Neuronal stem cell (in vitro differentiated cells): Measurements from ENCODE around the gene TP73.

ENCODE experiments used
- DNase-seq: peaks from one replicate; pipeline ENCODE4 v3.0.0-alpha.2; 2013; ENCODE audit warnings: low spot score
- H2AFZ ChIP-seq: one replicate; pipeline ENCODE4 v1.6.1; 2013; ENCODE audit warnings: mild to moderate bottlenecking, low read length, inconsistent platforms
- H2AK5ac ChIP-seq: 2 replicates; pipeline ENCODE4 v1.6.1; 2013; ENCODE audit warnings: low read depth, mild to moderate bottlenecking, inconsistent platforms, low read length, moderate library complexity, mixed read lengths
- H2BK120ac ChIP-seq: 2 replicates; pipeline ENCODE4 v1.6.1; 2013; ENCODE audit warnings: low read depth, mild to moderate bottlenecking, inconsistent platforms, low read length, moderate library complexity, mixed read lengths
- H2BK12ac ChIP-seq: one replicate; pipeline ENCODE4 v1.6.1; 2013; ENCODE audit warnings: low read length, inconsistent platforms
- H2BK15ac ChIP-seq: 2 replicates; pipeline ENCODE4 v1.6.1; 2013; ENCODE audit warnings: mild to moderate bottlenecking, low read length, inconsistent platforms, mixed read lengths
- H2BK5ac ChIP-seq: one replicate; pipeline ENCODE4 v1.6.1; 2013; ENCODE audit warnings: inconsistent platforms, mild to moderate bottlenecking, low read length, moderate library complexity
- H3K14ac ChIP-seq: one replicate; pipeline ENCODE4 v1.6.1; 2013; ENCODE audit warnings: low read length, inconsistent platforms
- H3K18ac ChIP-seq: 2 replicates; pipeline ENCODE4 v1.6.1; 2013; ENCODE audit warnings: low read length, inconsistent platforms
- H3K23ac ChIP-seq: 2 replicates; pipeline ENCODE4 v1.6.1; 2013; ENCODE audit warnings: low read depth, mild to moderate bottlenecking, mixed read lengths, low read length, inconsistent platforms; ENCODE audit not compliant: poor library complexity
- H3K27ac ChIP-seq: replicated peaks from 3 replicates; pipeline ENCODE4 v1.5.1; 2013; ENCODE audit warnings: low read length, inconsistent platforms
- H3K27me3 ChIP-seq, 3 experiments: 2 replicates each; pipeline ENCODE4 v1.6.1; 2013; ENCODE audit warnings: low read length in 3 of 3, mild to moderate bottlenecking in 2 of 3, inconsistent platforms in 1 of 3, low read depth in 1 of 3, mixed read lengths in 1 of 3, moderate library complexity in 1 of 3; ENCODE audit not compliant: control insufficient read depth in 3 of 3, insufficient read depth in 3 of 3
- H3K36me3 ChIP-seq, 2 donors: replicated peaks in 1 of 2; 2 replicates each; pipeline ENCODE4 v1.6.1; 2013; ENCODE audit warnings: low read length in 2 of 2; ENCODE audit not compliant: control insufficient read depth in 2 of 2, insufficient read depth in 2 of 2
- H3K4ac ChIP-seq: 2 replicates; pipeline ENCODE4 v1.6.1; 2013; ENCODE audit warnings: inconsistent platforms, mild to moderate bottlenecking, low read length, moderate library complexity
- H3K4me1 ChIP-seq, 2 donors: 1 replicate in 1 of 2; 2 replicates in 1 of 2; pipeline ENCODE4 v1.6.1; 2013; ENCODE audit warnings: low read length in 2 of 2, low read depth in 1 of 2; ENCODE audit not compliant: control insufficient read depth in 2 of 2, insufficient read depth in 1 of 2
- H3K4me2 ChIP-seq: one replicate; pipeline ENCODE4 v1.6.1; 2013; ENCODE audit warnings: mild to moderate bottlenecking, low read length, inconsistent platforms; ENCODE audit not compliant: insufficient read depth, poor library complexity, severe bottlenecking
- H3K4me3 ChIP-seq, 2 donors: 2 replicates each; pipeline ENCODE4 v1.5.1; 2013; ENCODE audit warnings: low read length in 2 of 2, mild to moderate bottlenecking in 2 of 2, inconsistent platforms in 1 of 2, moderate library complexity in 1 of 2
- H3K79me1 ChIP-seq: one replicate; pipeline ENCODE4 v1.6.1; 2013; ENCODE audit warnings: low read depth, mild to moderate bottlenecking, inconsistent platforms, low read length, moderate library complexity
- H3K9ac ChIP-seq: one replicate; pipeline ENCODE4 v1.6.1; 2013; ENCODE audit warnings: mild to moderate bottlenecking, low read depth, low read length, inconsistent platforms; ENCODE audit not compliant: poor library complexity
- H3K9me3 ChIP-seq, 2 donors: replicated peaks in 1 of 2; 2 replicates each; pipeline versions ENCODE3 to v1.6.1; 2013; ENCODE audit warnings: low read length in 2 of 2, mild to moderate bottlenecking in 2 of 2, inconsistent platforms in 1 of 2, low read depth in 1 of 2, mixed read lengths in 1 of 2, moderate library complexity in 1 of 2; ENCODE audit not compliant: control insufficient read depth in 2 of 2, insufficient read depth in 1 of 2
- H4K8ac ChIP-seq: one replicate; pipeline ENCODE4 v1.6.1; 2013; ENCODE audit warnings: low read depth, mild to moderate bottlenecking, inconsistent platforms, low read length, moderate library complexity
- H4K91ac ChIP-seq: one replicate; pipeline ENCODE4 v1.6.1; 2013; ENCODE audit warnings: low read length, low read depth, mild to moderate bottlenecking, inconsistent platforms; ENCODE audit not compliant: poor library complexity
- WGBS, 2 donors: extraction: QIAGEN DNeasy Blood & Tissue Kit; methylation state at CpG; one replicate each; pipeline ENCODE4 v1.1.7; 2013; ENCODE audit warnings: missing lambda C conversion rate in 2 of 2, mixed read lengths in 1 of 2; ENCODE audit not compliant: insufficient read length in 2 of 2, insufficient replicate concordance in 1 of 2; ENCODE audit errors: extremely low coverage in 2 of 2; 5-methylcytosine and 5-hydroxymethylcytosine counted together

The TP73 gene

DNA sequence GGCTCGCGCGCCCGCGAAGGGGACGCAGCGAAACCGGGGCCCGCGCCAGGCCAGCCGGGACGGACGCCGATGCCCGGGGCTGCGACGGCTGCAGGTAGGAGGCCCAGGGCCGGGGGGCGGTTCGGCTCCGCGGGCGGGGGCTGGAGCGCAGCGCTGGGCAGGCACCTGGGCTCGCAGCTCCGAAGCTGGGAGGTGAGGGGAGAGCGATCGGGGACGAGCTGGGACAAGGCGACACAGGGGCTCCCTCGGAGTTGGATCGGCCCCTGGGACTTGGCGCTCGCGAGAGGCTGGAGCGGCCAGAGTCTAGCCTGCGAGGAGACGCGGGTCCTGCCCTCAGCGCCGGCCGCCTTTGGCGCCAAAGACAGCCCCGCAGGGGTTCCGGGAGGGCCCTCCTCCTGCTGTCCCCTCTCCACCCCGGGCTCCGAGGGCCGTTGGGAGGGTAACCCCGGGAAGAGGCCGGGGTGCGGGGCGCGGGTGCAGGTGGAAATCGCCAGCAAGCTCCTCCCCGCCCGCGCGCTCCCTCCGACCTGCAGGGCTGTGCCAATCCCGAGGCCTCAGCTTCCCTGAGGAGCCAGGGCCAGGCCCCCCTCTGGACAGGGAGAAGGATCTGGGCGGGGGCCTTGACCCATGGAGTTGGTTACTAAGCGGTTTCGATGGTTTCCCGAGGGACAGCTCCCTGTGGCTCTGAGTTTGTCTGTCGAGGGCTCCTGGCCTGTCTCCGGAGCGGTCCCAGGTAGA, 401 bp downstream of the TP73 start:
- Histone ChIP-seq H4K91ac (no peak overlapping the region), H3K79me1 (peaks cover 7% of the 10 kb centered on the region), H2AK5ac (no peak overlapping the region), H3K4me1 (peaks cover 3 to 8% of the 10 kb centered on the region in 2 donors), H3K27ac (no peak overlapping the region), H2BK15ac (no peak overlapping the region), H3K4me3 (peak overlapping the region; percentile 20 to 66), H3K4me2 (peak overlapping the region; percentile 65), H3K23ac (peak overlapping the region; percentile 35), H2AFZ (peak overlapping the region; percentile 69), H3K14ac (peak overlapping the region; percentile 5), H4K8ac (no peak overlapping the region), H3K4ac (no peak overlapping the region), H2BK12ac (no peak overlapping the region), H2BK5ac (no peak overlapping the region), H3K27me3 (peaks cover 34 to 77% (median 59%) of the 10 kb centered on the region in 3 experiments), H3K36me3 (peaks cover 0 to 3% of the 10 kb centered on the region in 2 donors), H2BK120ac (no peak overlapping the region), H3K9ac (peak overlapping the region; percentile 74), H3K18ac (peak overlapping the region; percentile 87), H3K9me3 (peaks cover 0 to 2% of the 10 kb centered on the region in 2 donors)
- no peak for DNase-seq
- no CpG with 5 or more reads among the region's 68 CpGs for WGBS, 2 donors

DNA sequence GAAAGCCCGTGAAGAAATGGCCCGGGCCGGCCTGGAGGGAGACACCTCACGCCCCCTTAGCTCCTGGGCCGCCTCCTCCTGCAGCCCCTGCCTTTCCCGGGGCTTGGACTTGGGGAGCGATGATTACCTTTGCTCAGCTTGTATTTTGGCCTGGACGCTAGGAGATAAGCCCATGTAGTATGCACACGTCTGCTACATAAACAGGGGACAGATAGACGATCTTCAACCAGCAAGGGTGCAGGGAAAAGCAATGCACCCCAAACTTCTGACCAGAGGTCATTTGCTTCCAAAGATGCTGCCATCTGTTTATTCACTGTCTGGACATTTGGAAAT, 936 bp downstream of the TP73 start:
- Histone ChIP-seq H3K18ac (no peak overlapping the region), H3K27ac (no peak overlapping the region), H3K14ac (no peak overlapping the region), H3K27me3 (peaks cover 34 to 82% (median 59%) of the 10 kb centered on the region in 3 experiments), H4K8ac (no peak overlapping the region), H2AK5ac (no peak overlapping the region), H3K4me2 (no peak overlapping the region), H3K4ac (no peak overlapping the region), H3K4me3 (no peak overlapping the region), H3K79me1 (peaks cover 7% of the 10 kb centered on the region), H2BK12ac (no peak overlapping the region), H3K4me1 (peaks cover 3 to 11% of the 10 kb centered on the region in 2 donors), H2BK5ac (no peak overlapping the region), H2BK120ac (no peak overlapping the region), H4K91ac (no peak overlapping the region), H2BK15ac (no peak overlapping the region), H3K9me3 (peaks cover 0 to 2% of the 10 kb centered on the region in 2 donors), H3K36me3 (no peaks in the 10 kb centered on the region), H2AFZ (no peak overlapping the region), H3K9ac (no peak overlapping the region), H3K23ac (peak overlapping the region; percentile 5)
- DNase-seq: no peak
- WGBS, 2 donors: no CpG with 5 or more reads among the region's 10 CpGs

DNA sequence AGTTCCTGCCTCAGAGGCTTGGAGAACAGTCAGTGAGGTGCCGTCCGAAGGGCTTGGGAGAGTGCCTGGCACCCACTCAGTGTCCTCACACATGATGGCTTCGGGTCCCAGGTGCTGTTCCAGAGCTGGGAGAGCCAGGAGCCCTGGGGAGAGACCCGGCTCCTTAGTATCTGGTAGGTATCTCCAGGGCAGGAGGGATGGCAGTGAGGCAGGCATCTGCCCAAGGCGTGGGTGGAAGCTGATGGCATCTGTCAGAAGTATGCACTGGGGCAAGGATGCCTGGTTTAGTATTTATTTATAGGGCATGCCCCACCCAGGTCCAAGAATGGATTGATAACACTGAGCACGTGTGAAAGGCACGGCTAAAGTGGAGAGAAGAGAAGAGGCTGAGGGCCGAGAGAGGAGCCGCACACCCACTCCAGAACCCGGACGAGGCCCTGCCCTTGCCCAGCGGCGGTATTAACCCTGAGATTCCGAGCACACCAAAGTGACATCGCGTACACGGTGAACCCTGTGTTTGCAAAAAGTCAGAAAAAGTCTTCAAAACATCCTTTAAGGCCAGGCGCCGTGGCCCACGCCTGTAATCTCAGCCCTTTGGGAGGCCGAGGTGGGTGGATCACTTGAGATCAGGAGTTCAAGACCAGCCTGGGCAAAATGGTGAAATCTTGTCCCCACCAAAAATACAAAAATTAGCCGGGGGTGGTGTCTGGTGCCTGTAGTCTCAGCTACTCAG, 2.4 kb downstream of the TP73 start:
- H3K27ac ChIP-seq: no peak overlapping the region
- no peak overlapping the region for H3K4me3 ChIP-seq
- no peak overlapping the region for H3K14ac ChIP-seq
- peak overlapping the region; percentile 32 for H3K23ac ChIP-seq
- no peak overlapping the region for H2BK12ac ChIP-seq
- no peaks in the 10 kb centered on the region for H3K36me3 ChIP-seq
- DNase-seq: no peak
- H2AK5ac ChIP-seq: no peak overlapping the region
- no peak overlapping the region for H3K18ac ChIP-seq
- H3K27me3 ChIP-seq: peaks cover 34 to 90% (median 59%) of the 10 kb centered on the region in 3 experiments
- H3K9ac ChIP-seq: no peak overlapping the region
- no peak overlapping the region for H2BK120ac ChIP-seq
- peaks cover 2% of the 10 kb centered on the region for H3K79me1 ChIP-seq
- H3K4me2 ChIP-seq: no peak overlapping the region
- H2AFZ ChIP-seq: no peak overlapping the region
- H3K4ac ChIP-seq: no peak overlapping the region
- H4K8ac ChIP-seq: no peak overlapping the region
- H2BK5ac ChIP-seq: no peak overlapping the region
- WGBS, 2 donors: no CpG with 5 or more reads among the region's 22 CpGs
- H4K91ac ChIP-seq: no peak overlapping the region
- H3K9me3 ChIP-seq: peaks cover 0 to 2% of the 10 kb centered on the region in 2 donors
- H2BK15ac ChIP-seq: no peak overlapping the region
- peaks cover 0 to 8% of the 10 kb centered on the region in 2 donors for H3K4me1 ChIP-seq

DNA sequence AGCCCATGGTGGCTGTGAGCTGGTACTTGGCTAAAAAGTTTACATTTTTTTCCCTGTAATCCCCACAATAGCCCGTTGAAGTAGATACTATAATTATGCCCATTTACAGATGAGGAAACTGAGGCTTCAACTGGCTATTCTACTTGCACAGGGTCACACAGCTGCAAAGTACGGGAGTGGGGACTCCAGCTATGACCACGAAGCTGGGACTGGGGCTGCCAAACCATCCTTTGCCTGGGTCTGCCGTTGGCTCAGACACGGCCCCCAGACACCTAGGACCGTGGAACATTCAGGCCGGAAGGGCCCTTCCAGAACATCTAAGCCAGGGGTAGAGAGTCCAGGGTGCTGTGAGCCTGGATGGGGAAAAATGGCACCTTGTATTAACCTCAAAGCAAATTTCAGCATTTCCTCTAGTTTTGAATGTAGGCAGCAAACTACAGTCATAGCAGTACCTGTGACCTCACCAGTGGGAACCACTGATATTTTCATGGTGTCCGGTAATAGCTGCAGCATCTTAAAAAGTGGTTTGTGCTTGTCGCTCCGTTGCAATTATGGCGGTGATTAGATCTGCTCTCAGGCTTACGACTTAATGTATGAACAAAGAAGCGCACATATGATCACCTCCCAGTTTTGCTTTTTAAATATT, 4.3 kb downstream of the TP73 start:
- H4K8ac ChIP-seq: no peak overlapping the region
- no peak overlapping the region for H2BK12ac ChIP-seq
- no CpG with 5 or more reads among the region's 13 CpGs for WGBS, 2 donors
- H3K4me2 ChIP-seq: no peak overlapping the region
- no peak overlapping the region for H2BK5ac ChIP-seq
- H2BK120ac ChIP-seq: no peak overlapping the region
- no peak overlapping the region for H3K18ac ChIP-seq
- H3K14ac ChIP-seq: no peak overlapping the region
- no peak overlapping the region for H3K23ac ChIP-seq
- H2AK5ac ChIP-seq: no peak overlapping the region
- H3K36me3 ChIP-seq: no peaks in the 10 kb centered on the region
- H2AFZ ChIP-seq: no peak overlapping the region
- DNase-seq: no peak
- H3K9me3 ChIP-seq: peaks cover 0 to 2% of the 10 kb centered on the region in 2 donors
- H3K27me3 ChIP-seq: peaks cover 22 to 91% (median 45%) of the 10 kb centered on the region in 3 experiments
- no peak overlapping the region for H3K9ac ChIP-seq
- H3K27ac ChIP-seq: no peak overlapping the region
- H3K4me3 ChIP-seq: no peak overlapping the region
- H3K4me1 ChIP-seq: peaks cover 0 to 6% of the 10 kb centered on the region in 2 donors
- H3K79me1 ChIP-seq: no peaks in the 10 kb centered on the region
- H3K4ac ChIP-seq: no peak overlapping the region
- no peak overlapping the region for H2BK15ac ChIP-seq
- no peak overlapping the region for H4K91ac ChIP-seq
